SK-N-SH (cell line): Measurements from ENCODE around the gene FLAD1. TPM values are rescaled to one million over a fixed set of nuclear protein-coding genes. Genes with fewer than 3 reads are reported as not detected.

Experiments
- CTCF ChIA-PET: fragments of 300-600, 350-600 bp; formaldehyde crosslinking; extraction: SDS; loops from one replicate; lab custom pipeline; 2021; lab: Yijun Ruan, JAX
- POLR2A ChIA-PET: fragments of 350-600 bp; sonication (Branson Sonifier 250); formaldehyde crosslinking; extraction: SDS; loops from one replicate; lab custom pipeline; 2020; ENCODE audit warnings: antibody characterized with exemption, inconsistent platforms; lab: Yijun Ruan, JAX
- DNase-seq: peaks from one replicate; pipeline ENCODE4 v3.0.0; 2012
- H2AFZ ChIP-seq: fragments of 200-600 bp; sonication (generic); 2 replicates; pipeline ENCODE4 v1.8.1; 2016; ENCODE audit warnings: antibody characterized with exemption, mild to moderate bottlenecking, low read depth
- H3F3A ChIP-seq: fragments of 200-600 bp; sonication (generic); replicated peaks from 2 replicates; pipeline ENCODE3; 2016; ENCODE audit warnings: antibody characterized with exemption, mild to moderate bottlenecking; ENCODE audit not compliant: insufficient read depth
- H3K27ac ChIP-seq, 2 experiments: fragments of 200-500 bp in 1 of 2; fragments of 200-600 bp in 1 of 2; sonication (Bioruptor generic) in 1 of 2; sonication (generic), shearing (Covaris generic) in 1 of 2; 2 replicates each; pipeline versions ENCODE4 v1.5.1 to v1.6.1; 2014 to 2016; ENCODE audit warnings: low read depth in 2 of 2, inconsistent platforms in 1 of 2, low read length in 1 of 2, mild to moderate bottlenecking in 1 of 2, mixed read lengths in 1 of 2
- H3K27me3 ChIP-seq: fragments of 200-600 bp; sonication (generic), shearing (Covaris generic); 2 replicates; pipeline ENCODE4 v1.6.1; 2016; ENCODE audit warnings: mixed run types; ENCODE audit not compliant: insufficient read depth
- H3K36me3 ChIP-seq, 2 experiments: fragments of 200-500 bp in 1 of 2; fragments of 200-600 bp in 1 of 2; sonication (Bioruptor generic) in 1 of 2; sonication (generic) in 1 of 2; replicated peaks in 1 of 2; 2 replicates each; pipeline versions ENCODE3 to v1.5.1; 2014 to 2016; ENCODE audit warnings: low read length in 1 of 2, mild to moderate bottlenecking in 1 of 2; ENCODE audit not compliant: insufficient read depth in 2 of 2, control insufficient read depth in 1 of 2
- H3K4me1 ChIP-seq, 2 experiments: fragments of 200-500 bp in 1 of 2; fragments of 200-600 bp in 1 of 2; sonication (Bioruptor generic) in 1 of 2; sonication (generic), shearing (Covaris generic) in 1 of 2; 2 replicates each; pipeline versions ENCODE4 v1.5.1 to v1.6.1; 2014 to 2016; ENCODE audit warnings: low read depth in 1 of 2, low read length in 1 of 2, mixed run types in 1 of 2; ENCODE audit not compliant: insufficient read depth in 2 of 2, control insufficient read depth in 1 of 2
- H3K4me2 ChIP-seq: fragments of 200-600 bp; sonication (generic), shearing (Covaris generic); 2 replicates; pipeline ENCODE4 v1.6.1; 2017; ENCODE audit warnings: mixed run types
- H3K4me3 ChIP-seq, 2 experiments: fragments of 200-500 bp in 1 of 2; fragments of 200-600 bp in 1 of 2; sonication (Bioruptor generic) in 1 of 2; sonication (generic), shearing (Covaris generic) in 1 of 2; 2 replicates each; pipeline versions ENCODE4 v1.5.1 to v1.8.1; 2014 to 2016; ENCODE audit warnings: low read depth in 2 of 2, inconsistent platforms in 1 of 2, low read length in 1 of 2, mild to moderate bottlenecking in 1 of 2, mixed read lengths in 1 of 2, moderate library complexity in 1 of 2
- H3K79me2 ChIP-seq: fragments of 200-600 bp; sonication (generic); 2 replicates; pipeline ENCODE4 v1.8.1; 2017; ENCODE audit warnings: mild to moderate bottlenecking; ENCODE audit not compliant: insufficient read depth
- H3K9ac ChIP-seq: fragments of 200-600 bp; sonication (generic); 2 replicates; pipeline ENCODE4 v1.6.1; 2017; ENCODE audit warnings: mixed run types
- H3K9me2 ChIP-seq: fragments of 200-600 bp; sonication (generic); 2 replicates; pipeline ENCODE4 v1.6.1; 2017; ENCODE audit warnings: mixed run types
- H3K9me3 ChIP-seq: fragments of 200-600 bp; sonication (generic); 2 replicates; pipeline ENCODE4 v1.6.1; 2017; ENCODE audit warnings: mixed run types, mild to moderate bottlenecking, moderate library complexity
- H4K20me1 ChIP-seq: fragments of 200-600 bp; sonication (generic); 2 replicates; pipeline ENCODE4 v1.6.1; 2017; ENCODE audit warnings: mild to moderate bottlenecking, mixed run types; ENCODE audit not compliant: insufficient read depth
- ELF1 ChIP-seq: IDR thresholded peaks from 2 replicates; pipeline ENCODE4 v1.4.0; 2012
- EP300 ChIP-seq, 2 experiments: IDR thresholded peaks; 2 replicates each; pipeline versions ENCODE4 v1.4.0 to v1.6.1; 2012; ENCODE audit warnings: borderline replicate concordance in 1 of 2, low read depth in 1 of 2, low read length in 1 of 2
- EZH2phosphoT487 ChIP-seq: fragments of 200-600 bp; sonication (generic); IDR thresholded peaks from 2 replicates; pipeline ENCODE4 v1.6.1; 2017; ENCODE audit warnings: low read depth, mixed run types, mild to moderate bottlenecking, antibody characterized with exemption, moderate library complexity, borderline replicate concordance
- FOSL2 ChIP-seq: IDR thresholded peaks from 2 replicates; pipeline ENCODE4 v1.4.0; 2012; ENCODE audit warnings: low read depth, mild to moderate bottlenecking, moderate library complexity, borderline replicate concordance
- JUND ChIP-seq: IDR thresholded peaks from 2 replicates; pipeline ENCODE4 v1.4.0; 2012
- NFIC ChIP-seq: IDR thresholded peaks from 2 replicates; pipeline ENCODE4 v1.4.0; 2012; ENCODE audit warnings: borderline replicate concordance
- NRF1 ChIP-seq: IDR thresholded peaks from 2 replicates; pipeline ENCODE4 v1.6.1; 2012; ENCODE audit warnings: low read depth, mild to moderate bottlenecking, low read length
- RCOR1 ChIP-seq: fragments of 150-350 bp; IDR thresholded peaks from 2 replicates; pipeline ENCODE4 v1.6.1; 2017; ENCODE audit warnings: antibody characterized with exemption, low read length
- SIN3A ChIP-seq: IDR thresholded peaks from 2 replicates; pipeline ENCODE4 v1.6.1; 2012; ENCODE audit warnings: low read depth, mild to moderate bottlenecking, low read length, moderate library complexity, borderline replicate concordance
- WGBS: methylation state at CpG from one replicate; pipeline ENCODE4 v1.1.6; 2017; ENCODE audit warnings: low lambda C conversion rate; 5-methylcytosine and 5-hydroxymethylcytosine counted together
- polyA plus RNA-seq, 3 experiments: library from polyadenylated mRNA; depleted of rRNA; stranded (reverse); fragments of >200 nt; gene quantifications; 2 replicates each; pipeline ENCODE4 v1.2.3, GENCODE V29; 2012
- TF ChIP-seq, protein P1 (sequence below): IDR thresholded peaks from 2 replicates; pipeline ENCODE4; 2012
- TF ChIP-seq, protein P2 (sequence below): fragments of 150-350 bp; IDR thresholded peaks from 2 replicates; pipeline ENCODE4 v1.6.1; 2016; ENCODE audit warnings: mild to moderate bottlenecking, low read depth, low read length

FLAD1 gene
- polyA plus RNA-seq, 1 of the 3 experiments (the other 2 are of a cell fraction) = 50.8 TPM

DNA sequence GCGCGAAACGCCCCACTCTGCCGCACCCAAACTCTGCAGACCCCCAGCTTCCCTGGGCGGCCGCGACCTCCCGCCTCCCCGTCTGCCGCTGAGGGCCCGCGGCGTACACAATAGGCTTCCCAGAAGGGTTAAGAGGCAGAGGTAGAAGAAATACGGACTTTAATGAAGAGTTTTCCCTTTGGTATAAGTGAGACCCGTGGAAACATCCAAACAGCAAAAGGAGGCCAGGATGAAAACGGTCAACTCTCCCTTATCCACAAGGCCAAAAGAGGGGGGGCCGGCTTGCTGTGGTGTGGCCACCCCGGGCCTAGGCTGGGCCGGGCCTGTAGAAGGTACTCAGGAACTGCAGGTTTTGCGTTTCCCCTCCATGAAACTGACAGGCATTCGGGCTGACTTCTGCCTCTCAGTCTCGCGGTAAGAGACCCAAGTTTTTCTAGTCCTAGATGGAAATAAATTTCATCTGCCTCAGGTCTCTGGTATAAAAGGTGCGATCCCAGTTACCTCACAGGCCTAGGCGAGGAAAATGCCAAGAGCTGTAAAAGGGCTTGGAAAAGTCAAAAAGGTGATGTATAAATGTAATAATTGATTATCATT lies 20.9 kb upstream of the FLAD1 start:
- Histone ChIP-seq H3F3A (peaks cover 34% of the 10 kb centered on the region), H3K9ac (peak overlapping the region; percentile 84), H2AFZ (no peak overlapping the region), H3K4me3 (peak overlapping the region; percentile 72 to 73), H3K36me3 (peaks cover 24 to 61% of the 10 kb centered on the region in 2 experiments), H3K9me3 (no peaks in the 10 kb centered on the region), H3K79me2 (peaks cover 55% of the 10 kb centered on the region), H3K4me1 (peaks cover 4 to 37% of the 10 kb centered on the region in 2 experiments; a peak in 3 of 4 replicates), H3K4me2 (peak overlapping the region; percentile 85), H3K9me2 (no peaks in the 10 kb centered on the region), H3K27ac (peak overlapping the region; percentile 83 to 98), H3K27me3 (no peaks in the 10 kb centered on the region), H4K20me1 (peaks cover 5% of the 10 kb centered on the region)
- TF ChIP-seq, protein P1, sequence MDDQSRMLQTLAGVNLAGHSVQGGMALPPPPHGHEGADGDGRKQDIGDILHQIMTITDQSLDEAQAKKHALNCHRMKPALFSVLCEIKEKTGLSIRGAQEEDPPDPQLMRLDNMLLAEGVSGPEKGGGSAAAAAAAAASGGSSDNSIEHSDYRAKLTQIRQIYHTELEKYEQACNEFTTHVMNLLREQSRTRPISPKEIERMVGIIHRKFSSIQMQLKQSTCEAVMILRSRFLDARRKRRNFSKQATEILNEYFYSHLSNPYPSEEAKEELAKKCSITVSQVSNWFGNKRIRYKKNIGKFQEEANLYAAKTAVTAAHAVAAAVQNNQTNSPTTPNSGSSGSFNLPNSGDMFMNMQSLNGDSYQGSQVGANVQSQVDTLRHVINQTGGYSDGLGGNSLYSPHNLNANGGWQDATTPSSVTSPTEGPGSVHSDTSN = no peak
- TF ChIP-seq EZH2phosphoT487 (no peak), NFIC (no peak), NRF1 (no peak), JUND (0 out of 2 replicates have a peak, but pooled peaks have one; percentile 16), RCOR1 (no peak), FOSL2 (0 out of 2 replicates have a peak, but pooled peaks have one; percentile 13)
- 13% methylated on average over 22 of the region's 25 CpGs for WGBS
- DNase-seq = peak; percentile 60
- CTCF ChIA-PET = interaction anchor here (0.6 to 37.5 kb wide), 21 partner anchors 9 to 205 kb away, joined by 3 to 640 read pairs (median 4); partner anchors contain the start of genes FLAD1, LENEP, SHC1 and ZBTB7B
- POLR2A ChIA-PET = interaction anchor here (1.0 to 2.8 kb wide), 7 partner anchors 8 to 37 kb away, joined by 3 to 18 read pairs (median 6); partner anchors contain the start of genes LENEP, PMVK and SHC1

DNA sequence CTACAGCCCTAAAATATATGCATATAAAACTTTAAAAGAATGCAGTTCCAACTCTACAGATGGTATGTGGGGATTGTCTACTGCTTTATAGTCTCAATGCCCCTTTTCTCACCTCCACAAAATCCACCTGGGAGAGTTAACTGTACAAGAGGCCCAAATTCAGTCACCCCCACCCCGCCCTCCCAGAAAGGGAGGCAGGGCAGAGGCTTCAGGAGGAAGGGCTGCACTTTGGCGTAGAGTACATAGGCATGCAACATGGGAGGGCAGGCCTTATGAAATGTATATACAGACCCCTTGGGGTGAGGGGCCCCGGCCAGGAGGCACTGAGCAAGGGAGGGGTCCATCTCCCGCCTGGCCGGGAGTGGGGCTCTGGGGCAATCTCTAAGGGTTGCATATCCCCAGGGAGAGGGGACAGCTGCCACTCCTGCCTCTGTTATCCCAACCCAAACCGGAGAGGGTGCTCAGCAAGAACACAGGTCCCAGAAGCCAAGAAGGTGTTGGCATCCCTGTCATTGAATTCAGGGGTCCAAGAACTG lies 20.3 kb upstream of the FLAD1 start:
- peak overlapping the region; percentile 72 to 73; a peak in 3 of 4 replicates for H3K4me3 ChIP-seq
- TF ChIP-seq EP300 (IDR thresholded peaks at IDR 0.05; ENCODE audit: borderline replicate concordance in 1 of 2, low read depth in 1 of 2, low read length in 1 of 2) = no peak
- no peak for TF ChIP-seq FOSL2
- TF ChIP-seq SIN3A = no peak
- TF ChIP-seq ELF1 = no peak
- TF ChIP-seq, protein P2, sequence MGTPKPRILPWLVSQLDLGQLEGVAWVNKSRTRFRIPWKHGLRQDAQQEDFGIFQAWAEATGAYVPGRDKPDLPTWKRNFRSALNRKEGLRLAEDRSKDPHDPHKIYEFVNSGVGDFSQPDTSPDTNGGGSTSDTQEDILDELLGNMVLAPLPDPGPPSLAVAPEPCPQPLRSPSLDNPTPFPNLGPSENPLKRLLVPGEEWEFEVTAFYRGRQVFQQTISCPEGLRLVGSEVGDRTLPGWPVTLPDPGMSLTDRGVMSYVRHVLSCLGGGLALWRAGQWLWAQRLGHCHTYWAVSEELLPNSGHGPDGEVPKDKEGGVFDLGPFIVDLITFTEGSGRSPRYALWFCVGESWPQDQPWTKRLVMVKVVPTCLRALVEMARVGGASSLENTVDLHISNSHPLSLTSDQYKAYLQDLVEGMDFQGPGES = no peak
- peak overlapping the region; percentile 85; the same call in 1 of the 2 replicates for H3K4me2 ChIP-seq

More for the DNA sequence above, 20.3 kb upstream of the FLAD1 start:
- CTCF ChIA-PET = interaction anchor here (0.7 to 37.5 kb wide), 11 partner anchors 8 to 116 kb away, joined by 3 to 640 read pairs (median 7); partner anchors contain the start of genes FLAD1, LENEP, SHC1 and ZBTB7B
- 100% methylated on average over 3 of the region's 6 CpGs for WGBS
- no peak for DNase-seq
- Histone ChIP-seq H3F3A (peaks cover 30% of the 10 kb centered on the region), H2AFZ (no peak overlapping the region), H3K36me3 (peaks cover 30 to 65% of the 10 kb centered on the region in 2 experiments), H3K4me1 (peaks cover 4 to 43% of the 10 kb centered on the region in 2 experiments; a peak in 3 of 4 replicates), H3K9me3 (no peaks in the 10 kb centered on the region), H3K9me2 (no peaks in the 10 kb centered on the region), H3K9ac (peak overlapping the region; percentile 84; the same call in 1 of the 2 replicates), H3K79me2 (peaks cover 61% of the 10 kb centered on the region), H3K27ac (peak overlapping the region; percentile 83 to 98; a peak in 3 of 4 replicates), H4K20me1 (peaks cover 11% of the 10 kb centered on the region), H3K27me3 (no peaks in the 10 kb centered on the region)
- POLR2A ChIA-PET = interaction anchor here (1.0 to 2.8 kb wide), 2 partner anchors 7 to 31 kb away, joined by 3 to 17 read pairs; partner anchors contain the start of genes LENEP and SHC1
